Measurements from ENCODE around the gene EML4. TPM values are rescaled to one million over a fixed set of nuclear protein-coding genes. Genes with fewer than 3 reads are reported as not detected.

The EML4 gene
- total RNA-seq, 4 donors from 2014 or later, result 23.3 to 52.4 (median 31.7) TPM

DNA sequence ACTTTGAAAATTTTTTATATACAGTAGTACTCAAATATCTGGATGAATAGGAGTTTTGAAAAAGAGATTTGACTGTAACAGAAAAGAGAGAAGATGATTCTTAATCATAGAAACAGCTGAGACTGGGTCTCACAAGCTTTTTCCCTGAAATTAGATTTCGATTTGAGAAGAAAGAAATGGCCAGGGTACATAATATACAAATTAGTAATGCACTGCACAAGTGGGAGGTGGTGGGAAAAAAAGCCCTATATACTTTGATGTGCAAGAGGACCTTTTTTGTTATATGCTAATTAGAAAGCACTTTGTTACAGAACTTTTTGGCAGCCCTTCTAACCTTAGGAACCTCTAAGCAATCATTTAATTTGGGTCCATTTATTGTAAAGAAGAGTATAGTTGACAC is 62.9 kb downstream of the EML4 start:
- TF ChIP-seq, protein P1, sequence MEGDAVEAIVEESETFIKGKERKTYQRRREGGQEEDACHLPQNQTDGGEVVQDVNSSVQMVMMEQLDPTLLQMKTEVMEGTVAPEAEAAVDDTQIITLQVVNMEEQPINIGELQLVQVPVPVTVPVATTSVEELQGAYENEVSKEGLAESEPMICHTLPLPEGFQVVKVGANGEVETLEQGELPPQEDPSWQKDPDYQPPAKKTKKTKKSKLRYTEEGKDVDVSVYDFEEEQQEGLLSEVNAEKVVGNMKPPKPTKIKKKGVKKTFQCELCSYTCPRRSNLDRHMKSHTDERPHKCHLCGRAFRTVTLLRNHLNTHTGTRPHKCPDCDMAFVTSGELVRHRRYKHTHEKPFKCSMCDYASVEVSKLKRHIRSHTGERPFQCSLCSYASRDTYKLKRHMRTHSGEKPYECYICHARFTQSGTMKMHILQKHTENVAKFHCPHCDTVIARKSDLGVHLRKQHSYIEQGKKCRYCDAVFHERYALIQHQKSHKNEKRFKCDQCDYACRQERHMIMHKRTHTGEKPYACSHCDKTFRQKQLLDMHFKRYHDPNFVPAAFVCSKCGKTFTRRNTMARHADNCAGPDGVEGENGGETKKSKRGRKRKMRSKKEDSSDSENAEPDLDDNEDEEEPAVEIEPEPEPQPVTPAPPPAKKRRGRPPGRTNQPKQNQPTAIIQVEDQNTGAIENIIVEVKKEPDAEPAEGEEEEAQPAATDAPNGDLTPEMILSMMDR (IDR thresholded peaks at IDR 0.05; ENCODE audit: low read depth), result no peak

DNA sequence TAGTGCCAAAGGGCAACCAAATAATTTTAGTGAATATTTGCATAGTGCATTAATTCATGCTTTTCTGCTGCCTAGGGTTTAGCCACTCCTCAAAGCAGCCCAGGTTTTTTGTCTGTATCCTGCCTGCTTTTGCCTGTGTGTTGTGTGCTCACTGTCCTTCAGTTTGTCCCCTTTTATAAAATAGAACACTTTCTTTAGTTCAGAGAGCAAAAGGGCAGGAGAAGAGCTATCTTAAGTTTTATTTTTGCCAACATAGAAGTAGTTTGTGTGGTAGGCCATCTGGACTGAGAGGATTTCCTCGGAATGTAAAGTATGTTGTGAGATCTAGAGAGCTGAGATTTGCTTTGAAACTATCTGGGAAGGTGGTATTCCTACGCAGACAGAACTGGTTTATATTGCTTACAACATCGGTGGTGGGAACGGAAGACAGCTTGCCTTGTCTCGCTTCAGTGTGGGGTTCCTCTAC is 64.9 kb downstream of the EML4 start:
- TF ChIP-seq, protein P1 (IDR thresholded peaks at IDR 0.05; ENCODE audit: low read depth), result no peak

DNA sequence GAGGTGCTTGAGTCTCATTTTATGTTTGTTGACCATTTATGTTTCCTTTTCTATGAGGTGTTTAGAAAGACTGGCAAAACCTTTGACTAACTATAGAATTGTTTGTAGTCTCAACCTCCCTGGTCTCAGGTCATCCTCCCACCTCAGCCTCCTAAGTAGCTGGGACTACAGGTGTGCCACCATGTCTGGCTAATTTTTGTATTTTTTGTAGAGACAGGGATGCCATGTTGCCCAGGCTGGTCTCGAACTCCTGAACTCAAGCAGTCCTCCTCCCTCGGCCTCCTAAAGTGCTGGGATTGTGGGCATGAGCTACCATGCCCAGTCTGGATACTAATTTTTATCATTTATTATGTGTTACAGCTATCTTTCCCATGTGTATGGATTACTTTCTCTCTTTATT is 67.8 kb downstream of the EML4 start:
- TF ChIP-seq, protein P1 (IDR thresholded peaks at IDR 0.05; ENCODE audit: low read depth), result no peak

DNA sequence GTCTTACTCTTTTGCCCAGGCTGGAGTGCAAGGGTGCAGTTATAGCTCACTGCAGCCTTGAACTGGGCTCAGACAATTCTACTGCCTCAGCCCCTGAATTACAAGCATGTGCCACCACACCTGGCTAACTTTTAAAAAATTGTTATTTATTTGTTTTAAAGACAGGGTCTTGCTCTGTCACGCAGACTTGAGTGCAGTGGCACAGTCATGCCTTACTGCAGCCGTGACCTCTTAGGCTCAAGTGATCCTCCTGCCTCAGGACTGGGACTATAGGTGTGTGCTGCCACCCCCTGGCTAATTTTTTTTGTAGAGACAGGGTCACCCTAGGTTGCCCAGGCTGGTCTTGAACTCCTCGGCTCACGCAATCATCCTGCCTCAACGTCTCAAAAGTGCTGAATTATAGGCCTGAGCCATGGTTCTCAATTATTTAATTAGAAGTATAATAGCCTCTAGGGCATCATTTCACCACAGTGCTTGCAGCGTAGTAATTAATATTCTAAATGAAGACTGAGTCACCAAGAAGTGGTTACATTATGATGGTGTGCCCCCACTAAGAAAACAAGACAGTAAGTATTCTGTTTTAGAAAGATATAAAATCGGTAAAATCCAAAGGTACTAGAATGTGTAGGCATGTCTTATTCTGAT is 69.6 kb downstream of the EML4 start:
- TF ChIP-seq, protein P1 (IDR thresholded peaks at IDR 0.05; ENCODE audit: low read depth), result no peak

DNA sequence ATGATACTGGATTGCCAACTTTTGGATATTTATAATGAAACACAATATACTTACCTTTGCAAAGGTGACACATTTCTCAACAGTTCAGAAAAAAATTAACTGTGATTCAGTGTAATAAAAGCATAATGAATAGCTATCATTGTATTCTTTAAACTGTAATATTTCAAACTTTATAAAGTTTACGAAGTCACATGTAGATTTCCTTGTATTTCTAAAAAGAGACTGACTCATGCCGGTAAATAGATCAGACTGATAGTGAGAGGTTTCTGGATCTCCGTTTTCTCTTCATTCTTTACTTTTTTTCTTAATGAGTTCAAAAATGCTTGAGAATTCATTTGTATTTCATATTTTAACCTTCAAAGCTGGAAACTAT is 70.1 kb downstream of the EML4 start:
- TF ChIP-seq, protein P1 (IDR thresholded peaks at IDR 0.05; ENCODE audit: low read depth), result no peak

DNA sequence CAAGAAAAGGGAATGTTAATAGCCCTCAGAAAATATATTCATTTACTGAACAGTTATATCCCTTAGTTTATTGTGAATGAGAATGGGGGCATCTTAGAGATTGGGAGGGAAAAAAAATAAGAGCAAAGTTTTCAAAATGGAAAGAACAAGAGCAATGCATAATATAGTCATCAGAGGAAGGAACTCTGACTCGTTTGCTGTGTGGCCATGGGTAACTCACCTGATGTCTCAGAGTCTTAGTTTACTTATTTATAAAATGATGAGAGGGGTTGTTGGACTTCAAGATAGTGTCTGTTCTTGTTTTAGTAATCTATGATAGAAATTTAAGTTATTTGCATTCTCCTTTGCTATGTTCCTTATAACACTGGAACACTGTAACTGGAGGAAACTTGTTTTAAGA is 70.7 kb downstream of the EML4 start:
- TF ChIP-seq, protein P1 (IDR thresholded peaks at IDR 0.05; ENCODE audit: low read depth), result no peak

DNA sequence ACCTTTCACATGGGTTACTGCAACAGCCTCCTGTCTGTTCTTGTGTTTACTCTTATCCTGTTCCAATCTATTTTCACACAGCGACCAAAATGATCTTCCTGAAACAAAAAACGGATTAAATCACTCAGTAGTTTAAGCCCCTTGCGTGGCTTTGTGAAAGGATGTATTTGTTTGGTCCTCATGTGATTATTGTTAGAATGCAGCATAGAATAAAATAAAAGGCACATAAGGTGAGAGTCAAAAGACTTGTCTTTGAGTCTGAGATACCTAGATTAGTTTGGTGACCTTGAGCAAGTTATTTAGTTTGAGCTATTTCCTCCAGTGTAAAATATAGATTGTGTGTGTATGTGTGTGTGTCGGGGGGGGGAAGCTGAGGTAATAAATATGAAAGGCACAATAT is 72.4 kb downstream of the EML4 start:
- TF ChIP-seq, protein P1 (IDR thresholded peaks at IDR 0.05; ENCODE audit: low read depth), result no peak
